GM19023 (cell line): ENCODE measurements around the gene MRPL54.
"Not testable (repeated sequence)": the region's sequence is repeated elsewhere in the genome, so short reads cannot be mapped to it uniquely, and the experiment has no call there.

Experiments
- ATAC-seq: cut with Tn5 transposase; IDR thresholded peaks from one replicate; pipeline ENCODE4 v1.9.1; 2021; ENCODE audit warnings: mild to moderate bottlenecking, moderate library complexity; ENCODE audit not compliant: unreplicated experiment

The MRPL54 gene

DNA sequence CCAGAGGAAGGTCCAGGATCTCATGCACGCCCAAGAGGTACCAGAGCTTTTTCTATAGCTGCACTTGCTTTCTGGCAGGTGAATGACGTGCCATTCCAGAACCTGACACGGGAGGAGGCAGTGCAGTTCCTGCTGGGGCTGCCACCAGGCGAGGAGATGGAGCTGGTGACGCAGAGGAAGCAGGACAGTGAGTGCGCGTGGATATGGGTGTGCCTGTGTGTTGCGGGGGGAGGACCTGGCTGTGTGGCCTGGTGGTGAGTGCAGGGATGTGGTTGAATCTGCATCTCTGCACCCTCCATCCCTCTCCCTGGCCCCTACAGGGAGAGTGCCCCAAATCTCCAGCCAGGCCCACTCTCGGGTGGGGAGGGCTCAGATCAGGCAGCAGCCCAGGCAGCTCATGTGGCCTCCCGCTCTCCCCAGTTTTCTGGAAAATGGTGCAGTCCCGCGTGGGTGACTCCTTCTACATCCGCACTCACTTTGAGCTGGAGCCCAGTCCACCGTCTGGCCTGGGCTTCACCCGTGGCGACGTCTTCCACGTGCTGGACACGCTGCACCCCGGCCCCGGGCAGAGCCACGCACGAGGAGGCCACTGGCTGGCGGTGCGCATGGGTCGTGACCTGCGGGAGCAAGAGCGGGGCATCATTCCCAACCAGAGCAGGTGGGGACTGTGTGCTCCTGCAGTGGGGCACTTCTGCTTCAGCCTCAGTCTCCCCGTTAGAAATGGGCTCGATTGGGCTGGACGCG, 23.8 kb upstream of the MRPL54 start:
- no peak for ATAC-seq

DNA sequence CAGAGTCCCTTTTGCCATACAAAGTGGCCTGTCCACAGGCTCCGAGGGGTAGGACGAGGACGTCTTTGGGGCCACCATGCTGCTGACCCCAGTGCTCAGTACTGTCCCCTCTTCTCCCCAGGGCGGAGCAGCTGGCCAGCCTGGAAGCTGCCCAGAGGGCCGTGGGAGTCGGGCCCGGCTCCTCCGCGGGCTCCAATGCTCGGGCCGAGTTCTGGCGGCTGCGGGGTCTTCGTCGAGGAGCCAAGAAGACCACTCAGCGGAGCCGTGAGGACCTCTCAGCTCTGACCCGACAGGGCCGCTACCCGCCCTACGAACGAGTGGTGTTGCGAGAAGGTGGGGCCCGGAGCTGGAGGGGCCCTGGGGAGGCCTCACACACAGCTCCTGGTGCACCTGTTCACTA, 22.1 kb upstream of the MRPL54 start:
- ATAC-seq = no peak

DNA sequence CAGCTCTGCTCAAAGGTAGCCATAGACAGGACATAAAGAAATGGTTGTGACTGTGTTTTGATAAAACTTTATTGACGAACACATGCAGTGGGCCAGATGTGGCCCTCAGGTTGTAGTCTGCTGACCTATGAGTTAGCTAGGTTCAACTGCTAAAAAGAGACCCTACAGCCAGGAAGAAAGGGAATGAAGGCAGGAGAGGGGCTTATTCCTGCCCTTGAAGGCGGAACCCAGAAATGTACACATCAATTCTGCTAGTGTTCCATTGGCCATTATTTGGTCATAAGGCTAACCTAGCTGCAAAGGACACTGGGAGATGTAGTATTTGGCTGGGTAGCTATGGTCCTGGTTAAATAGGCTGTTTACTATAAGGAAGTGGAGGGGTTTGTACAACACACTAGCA, 19.0 kb upstream of the MRPL54 start:
- ATAC-seq = no peak

DNA sequence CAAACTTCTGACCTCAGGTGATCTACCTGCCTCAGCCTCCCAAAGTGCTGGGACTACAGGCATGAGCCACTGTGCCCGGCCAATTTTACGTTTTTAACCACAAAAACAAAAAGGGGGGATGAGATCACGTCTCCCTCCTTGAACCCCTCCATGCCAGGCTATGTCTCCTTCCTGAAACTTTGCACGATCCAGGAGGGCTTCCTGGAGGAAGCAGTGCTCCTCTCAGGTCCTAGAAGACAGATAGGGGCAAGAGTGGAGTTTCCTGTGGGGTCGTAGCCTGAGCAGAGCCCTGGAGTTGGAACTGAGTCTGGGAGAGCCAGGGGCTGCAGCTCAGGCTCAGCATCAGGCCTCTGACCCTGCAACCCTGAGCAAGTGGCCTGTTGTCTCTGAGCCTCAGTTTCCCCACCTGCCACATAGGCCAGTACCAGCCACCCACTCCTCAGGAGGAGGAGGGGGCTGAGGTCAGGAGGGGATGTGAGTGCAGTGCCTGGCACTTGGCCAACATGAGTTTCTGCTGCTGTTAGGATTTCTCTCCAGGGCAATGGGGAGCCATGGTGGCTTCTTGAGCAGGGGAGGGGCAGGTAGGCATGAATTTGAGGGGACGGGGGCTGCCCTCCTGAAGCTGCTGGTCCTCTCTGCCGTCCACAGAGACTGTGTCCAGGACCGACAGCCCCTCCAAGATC, 17.0 kb upstream of the MRPL54 start:
- ATAC-seq = no peak

DNA sequence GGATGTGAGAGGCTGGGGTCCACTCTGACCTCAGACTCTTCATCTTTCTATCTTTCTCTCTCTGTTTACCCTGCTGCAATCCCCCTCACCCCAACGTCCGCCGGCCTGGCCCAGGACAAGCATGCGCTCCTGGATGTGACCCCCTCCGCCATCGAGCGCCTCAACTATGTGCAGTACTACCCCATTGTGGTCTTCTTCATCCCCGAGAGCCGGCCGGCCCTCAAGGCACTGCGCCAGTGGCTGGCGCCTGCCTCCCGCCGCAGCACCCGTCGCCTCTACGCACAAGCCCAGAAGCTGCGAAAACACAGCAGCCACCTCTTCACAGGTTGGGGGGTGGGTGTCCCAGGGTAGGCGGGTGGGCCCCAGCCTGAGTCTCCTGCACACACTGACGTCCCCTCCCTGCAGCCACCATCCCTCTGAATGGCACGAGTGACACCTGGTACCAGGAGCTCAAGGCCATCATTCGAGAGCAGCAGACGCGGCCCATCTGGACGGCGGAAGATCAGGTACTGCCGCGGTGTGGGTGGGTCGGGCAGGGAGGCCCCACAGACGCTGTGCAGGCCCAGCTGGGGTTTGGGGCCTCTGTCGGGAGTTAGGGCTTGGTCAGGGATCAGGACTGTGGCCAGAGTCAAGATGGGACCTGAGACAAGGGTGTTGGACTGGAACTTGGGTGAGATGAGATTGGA, 16.0 kb upstream of the MRPL54 start:
- ATAC-seq = no peak

DNA sequence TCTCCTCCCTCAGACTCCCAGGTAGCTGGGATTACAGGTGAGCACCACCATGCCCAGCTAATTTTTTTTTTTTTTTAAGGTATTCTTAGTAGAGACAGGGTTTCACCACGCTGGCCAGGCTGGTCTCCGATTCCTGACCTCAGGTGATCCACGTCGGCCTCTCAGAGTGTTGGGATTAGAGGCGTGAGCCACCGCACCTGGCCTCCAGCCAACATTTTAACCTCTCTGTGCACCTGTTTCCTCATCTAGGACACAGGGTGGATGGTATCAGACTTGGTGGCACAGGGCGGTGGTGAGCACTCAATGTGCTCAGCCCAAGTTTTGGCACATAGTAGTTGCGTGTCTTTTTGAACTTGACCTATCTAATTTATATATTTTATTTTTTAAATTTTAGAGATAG, 13.5 kb upstream of the MRPL54 start:
- ATAC-seq = no peak

DNA sequence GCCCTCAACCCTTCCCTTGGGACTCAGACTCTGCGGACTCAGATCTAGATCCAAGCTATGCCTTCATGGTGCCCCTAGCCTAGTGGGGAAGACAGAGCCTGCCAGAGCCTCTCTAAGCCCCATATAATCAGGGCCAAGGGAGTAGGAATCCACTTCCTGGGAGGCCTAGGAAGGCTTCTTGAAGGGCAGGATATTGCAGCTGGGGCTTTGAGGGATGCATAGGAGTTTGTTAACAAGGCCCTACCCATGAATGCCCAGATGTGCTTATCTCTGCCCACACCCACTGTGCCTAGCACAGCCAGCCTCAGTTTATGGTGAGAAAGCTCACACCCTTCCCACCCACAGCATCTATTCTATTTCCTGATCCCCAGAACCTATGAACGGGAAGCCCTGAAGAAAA, 12.3 kb upstream of the MRPL54 start:
- ATAC-seq = no peak

DNA sequence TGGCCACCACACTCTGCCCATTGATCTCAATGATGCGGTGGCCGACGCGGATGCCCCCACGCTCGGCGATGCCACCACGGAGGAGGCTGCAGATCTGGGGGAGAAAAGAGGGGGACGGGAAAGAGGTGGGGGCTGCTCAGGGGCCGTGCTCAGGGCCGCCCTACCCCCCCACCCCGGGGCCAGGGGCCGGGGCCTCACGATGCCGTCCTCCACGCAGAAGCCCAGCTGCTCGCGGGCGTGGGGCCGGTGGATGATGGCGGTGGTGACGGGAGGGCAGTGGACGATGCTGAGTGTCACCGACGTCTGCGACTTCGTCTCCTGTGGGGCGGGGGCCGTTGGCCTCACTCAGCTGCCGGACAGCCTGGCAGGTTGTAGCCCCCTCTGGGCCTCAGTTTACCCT, 11.2 kb upstream of the MRPL54 start:
- ATAC-seq = no peak

DNA sequence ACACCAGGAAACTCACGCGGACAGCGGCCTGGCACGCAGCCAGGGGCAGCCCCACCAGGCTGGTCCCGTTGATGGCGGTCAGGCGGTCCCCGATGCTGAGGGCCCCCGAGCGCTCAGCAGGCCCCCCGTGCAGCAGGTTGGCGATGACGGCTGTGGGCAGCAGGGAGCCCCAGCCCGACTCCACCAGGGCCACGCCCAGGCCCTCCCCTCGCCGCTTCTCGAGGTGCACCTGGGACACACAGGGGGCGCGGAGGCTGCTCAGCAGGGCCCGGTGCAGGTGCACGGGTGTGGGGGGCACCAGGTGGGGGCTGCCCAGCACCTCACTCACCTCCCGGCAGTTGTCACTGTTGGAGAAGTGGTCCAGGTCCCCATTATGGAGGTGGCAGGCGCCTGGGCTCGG, 10.0 kb upstream of the MRPL54 start:
- no peak for ATAC-seq

DNA sequence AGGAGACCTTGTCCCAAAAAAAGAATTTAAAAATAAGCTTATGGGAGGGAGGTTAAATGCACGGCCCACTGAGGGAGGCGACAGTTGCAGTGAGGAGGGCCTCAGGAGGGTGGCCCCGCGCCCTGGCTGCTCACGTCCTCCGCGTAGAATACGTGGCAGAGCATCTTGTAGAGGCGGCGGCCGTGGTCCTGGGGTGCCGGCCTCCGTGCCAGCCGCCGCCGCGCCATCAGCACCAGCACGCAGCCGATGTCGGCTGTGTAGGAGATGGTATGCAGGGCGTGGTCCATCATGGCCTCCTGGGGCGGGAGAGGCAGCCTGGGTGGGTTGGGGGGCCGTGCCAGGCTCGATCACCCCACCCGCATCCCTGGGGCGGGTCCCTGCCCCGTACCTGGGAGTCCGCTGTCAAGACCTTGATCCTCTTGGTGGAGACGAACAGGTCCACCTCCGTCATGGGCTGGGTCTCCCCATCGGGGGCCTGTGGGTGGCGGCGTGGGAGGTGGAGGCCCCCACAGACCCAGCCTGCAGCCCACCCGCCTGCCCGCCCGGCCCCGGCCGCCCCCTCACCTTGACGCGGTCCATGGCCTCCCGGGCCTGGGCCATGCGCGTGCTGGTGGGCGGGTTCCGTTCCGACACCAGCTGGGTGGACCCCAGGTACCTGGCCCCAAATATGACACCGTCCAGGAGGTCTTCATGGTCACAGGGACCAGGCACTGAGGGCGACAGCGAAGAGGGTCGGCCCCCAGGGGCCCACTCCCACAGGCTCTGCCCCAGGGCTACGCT, 8.7 kb upstream of the MRPL54 start:
- no peak for ATAC-seq

DNA sequence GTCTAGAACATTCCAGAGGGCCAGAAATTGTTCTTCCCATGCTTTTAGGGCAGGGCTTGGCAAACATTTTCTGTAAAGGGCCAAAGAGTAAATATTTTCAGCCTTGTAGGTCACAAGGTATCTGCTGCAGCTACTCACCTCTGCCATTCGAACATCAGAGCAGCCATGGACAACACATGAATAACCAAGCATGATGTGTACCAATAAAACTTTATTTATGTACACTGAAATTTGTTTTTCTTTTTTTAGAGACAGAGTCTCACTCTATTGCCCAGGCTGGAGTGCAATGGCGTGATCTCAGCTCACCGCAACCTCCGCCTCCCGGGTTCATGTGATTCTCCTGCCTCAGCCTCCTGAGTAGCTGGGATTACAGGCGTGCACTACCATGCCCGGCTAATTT, 4.8 kb upstream of the MRPL54 start:
- not testable (repeated sequence) for ATAC-seq

DNA sequence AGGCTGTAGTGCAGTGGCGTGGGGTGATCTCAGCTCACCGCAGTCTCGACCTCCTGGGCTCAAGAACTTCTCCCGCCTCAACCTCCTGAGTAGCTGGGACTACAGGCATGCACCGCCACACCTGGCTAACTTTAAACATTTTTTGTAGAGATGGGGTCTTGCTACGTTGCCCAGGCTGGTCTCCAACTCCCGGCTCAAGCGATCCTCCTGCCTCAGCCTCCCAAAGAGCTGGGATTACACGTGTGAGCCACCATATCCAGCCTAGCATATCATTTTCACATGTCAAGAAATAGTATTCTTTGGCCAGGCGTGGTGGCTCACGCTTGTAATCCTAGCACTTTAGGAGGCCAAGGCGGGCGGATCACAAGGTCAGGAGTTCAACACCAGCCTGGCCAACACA, 4.2 kb upstream of the MRPL54 start:
- ATAC-seq = not testable (repeated sequence)

DNA sequence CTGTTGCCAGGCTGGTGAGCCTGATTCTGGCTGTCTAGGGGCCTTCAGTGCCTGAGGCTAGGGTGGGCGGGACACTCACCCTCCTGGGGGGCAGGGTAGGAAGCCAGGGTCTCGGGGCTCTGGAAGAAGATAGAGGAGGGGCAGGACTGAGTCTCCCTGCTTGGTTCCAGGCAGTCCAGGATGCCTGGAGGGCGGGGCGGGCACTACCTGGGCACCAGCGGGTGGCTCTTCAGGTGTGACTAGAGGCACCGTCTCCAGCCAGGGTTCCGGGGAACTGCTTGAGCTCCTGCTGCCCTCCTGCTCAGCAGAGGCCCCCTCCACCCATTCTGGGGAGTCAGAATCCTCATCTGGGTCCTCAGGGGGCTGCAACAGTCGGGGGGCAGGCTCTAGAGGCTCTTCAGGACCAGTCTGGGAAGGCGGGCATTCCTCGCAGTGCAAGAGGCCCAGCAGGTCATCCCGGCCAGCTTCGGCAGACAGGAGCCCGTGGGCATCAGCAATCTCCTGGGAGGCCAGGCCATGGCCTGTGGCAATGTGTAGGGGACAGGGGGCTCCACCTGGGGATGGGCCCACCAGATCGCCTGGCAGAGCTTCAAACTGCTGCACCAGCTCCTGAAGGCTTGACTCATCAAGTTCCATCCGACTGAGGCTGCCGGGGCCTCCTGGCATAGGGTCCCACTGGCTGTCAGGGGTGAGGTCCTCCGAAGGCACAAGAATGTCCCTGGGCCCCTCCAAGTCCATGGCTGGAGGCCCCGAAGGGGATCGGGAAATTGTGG, 2.8 kb upstream of the MRPL54 start:
- no peak for ATAC-seq

DNA sequence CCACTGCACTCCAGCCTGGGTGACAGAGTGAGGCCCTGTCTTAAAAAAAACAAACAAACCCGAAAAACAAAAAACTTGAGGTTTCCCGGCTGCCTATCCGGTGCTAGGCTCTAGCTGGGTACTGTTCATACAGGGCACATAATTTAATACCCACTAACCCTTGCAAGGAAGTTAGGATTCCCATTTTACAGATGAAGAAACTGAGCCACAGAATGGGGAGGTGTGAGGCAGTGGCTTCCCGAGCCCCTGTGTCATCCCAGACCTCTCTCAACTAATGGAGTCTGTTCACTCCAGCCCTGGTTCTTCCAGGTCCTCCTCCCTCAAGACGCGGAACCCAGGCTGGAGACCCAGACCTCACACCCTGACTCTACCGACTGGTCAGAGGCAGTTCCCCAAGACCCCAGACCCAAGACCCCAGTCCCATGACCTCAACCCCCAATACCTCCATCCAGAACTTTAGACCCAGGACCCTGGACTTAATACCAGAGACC, 1.6 kb upstream of the MRPL54 start:
- ATAC-seq = no peak

DNA sequence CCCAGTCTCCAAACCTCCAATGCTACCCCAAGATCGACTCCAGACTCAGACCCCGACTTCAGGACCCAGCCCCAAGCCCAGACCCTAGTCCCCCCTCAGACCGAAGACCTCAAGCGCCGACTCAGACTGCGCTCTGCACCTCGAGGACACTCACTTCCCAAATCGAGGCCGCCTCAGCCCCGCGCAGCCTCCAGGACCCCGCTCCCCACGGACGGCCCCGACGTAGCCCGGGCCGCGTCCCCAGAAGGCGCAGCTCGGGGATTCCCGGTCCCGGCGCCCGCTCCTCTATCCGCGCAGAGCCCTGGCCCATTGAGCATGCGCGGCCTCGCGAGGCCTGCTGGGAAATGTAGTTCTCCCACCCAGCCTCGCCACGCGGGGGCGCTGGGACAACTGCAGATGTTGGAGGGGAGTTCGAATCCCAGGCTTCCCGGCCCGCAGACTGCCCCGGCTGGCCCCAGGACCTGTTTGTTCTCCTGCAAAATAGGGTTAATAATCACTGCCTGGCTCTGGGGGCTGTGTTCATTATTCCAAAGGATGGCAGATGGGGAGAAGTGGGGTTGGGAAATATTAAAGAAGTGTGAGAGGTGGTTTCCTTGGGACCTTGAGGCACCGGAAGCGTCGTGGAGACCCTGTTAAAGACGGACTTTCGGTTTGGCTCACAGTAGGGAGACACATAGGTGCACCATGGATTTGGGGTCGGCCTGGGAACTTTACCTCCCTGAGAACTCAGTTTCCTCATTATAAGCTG, 926 bp upstream of the MRPL54 start, which contains the start of gene APBA3:
APBA3 (minus strand) TSS at position 311 of the 748 bp plus-strand sequence. CDS start 1,428 bp downstream, outside the sequence.
- ATAC-seq = no peak

DNA sequence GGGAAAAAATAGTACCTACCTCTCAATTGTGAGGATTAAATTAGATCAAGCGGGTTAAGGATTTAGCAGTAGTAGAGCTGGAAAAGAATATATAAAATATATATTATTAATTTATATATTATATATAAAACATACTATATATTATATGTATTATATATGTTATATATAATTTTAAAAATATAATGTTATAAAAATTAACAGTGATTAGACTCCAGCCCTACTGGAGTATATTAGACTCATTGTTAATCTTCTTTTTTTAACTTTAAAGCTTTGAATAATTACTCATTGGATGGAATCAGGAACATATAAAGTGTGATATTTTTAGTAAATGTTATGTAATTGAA, 380 bp upstream of the MRPL54 start:
- no peak for ATAC-seq

DNA sequence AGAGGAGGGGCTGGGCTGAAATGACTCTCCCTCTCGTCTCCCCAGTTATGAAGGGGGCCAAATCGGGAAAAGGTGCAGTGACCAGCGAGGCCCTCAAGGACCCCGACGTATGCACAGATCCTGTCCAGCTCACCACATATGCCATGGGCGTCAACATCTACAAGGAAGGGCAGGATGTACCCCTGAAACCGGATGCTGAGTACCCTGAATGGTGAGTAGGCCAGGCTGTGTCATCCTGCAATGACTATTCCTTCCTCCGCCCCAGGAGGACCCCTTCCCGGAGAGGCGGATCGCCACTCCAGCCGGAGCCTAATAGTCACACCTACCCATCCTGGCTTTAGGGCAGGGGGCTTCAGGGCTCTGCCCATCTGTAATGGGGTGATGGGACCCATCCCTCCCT, 2.6 kb downstream of the MRPL54 start:
- no peak for ATAC-seq

DNA sequence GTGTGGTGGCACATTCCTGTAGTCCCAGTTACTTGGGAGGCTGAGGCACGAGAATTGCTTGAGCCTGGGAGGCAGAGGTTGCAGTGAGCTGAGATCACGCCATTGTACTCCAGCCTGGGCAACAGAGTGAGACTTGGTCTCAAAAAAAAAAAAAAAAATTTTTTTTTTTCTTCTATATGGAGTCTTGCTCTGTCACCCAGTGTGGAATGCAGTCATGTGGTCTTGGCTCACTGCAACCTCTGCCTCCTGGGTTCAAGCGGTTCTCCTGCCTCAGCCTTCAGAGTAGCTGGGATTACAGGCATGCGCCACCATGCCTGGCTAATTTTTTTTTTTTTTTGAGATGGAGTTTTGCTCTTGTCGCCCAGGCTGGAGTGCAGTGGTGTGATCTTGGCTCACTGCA, 3.3 kb downstream of the MRPL54 start:
- ATAC-seq = not testable (repeated sequence)

DNA sequence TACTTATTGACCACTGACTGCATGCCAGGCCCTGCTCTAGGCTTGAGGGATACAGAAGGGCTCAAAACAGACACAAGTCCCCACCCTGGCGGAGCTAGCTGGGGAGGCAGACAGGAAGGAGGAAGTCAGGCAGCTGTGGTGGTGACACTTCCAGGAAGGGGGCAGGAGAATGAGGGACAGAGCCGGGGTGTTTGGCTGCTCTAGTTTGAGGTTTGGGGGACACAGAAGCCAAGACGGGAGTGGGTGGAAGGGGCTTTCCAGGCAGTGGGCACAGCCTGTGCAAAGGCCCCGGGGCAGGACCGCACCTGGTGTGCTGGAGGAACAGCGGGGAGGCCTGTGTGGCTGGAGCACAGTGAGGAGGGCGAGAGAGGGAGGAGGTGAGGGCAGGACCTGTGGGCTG, 4.0 kb downstream of the MRPL54 start:
- no peak for ATAC-seq

DNA sequence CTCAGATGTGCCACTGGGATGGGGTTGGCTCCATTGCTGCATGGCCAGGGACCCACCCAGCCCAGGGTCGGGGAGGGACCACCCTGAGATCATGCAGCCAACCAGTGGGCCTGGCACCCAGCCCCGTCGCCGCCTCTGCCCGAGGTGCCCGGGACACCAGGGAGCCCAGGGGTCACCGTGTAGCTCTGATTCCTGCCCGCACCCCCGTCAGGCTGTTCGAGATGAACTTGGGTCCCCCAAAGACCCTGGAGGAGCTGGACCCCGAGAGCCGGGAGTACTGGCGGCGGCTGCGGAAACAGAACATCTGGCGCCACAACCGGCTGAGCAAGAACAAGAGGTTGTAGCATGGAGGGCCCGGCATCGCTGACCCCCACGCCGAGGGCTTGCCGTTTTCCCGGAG, 4.6 kb downstream of the MRPL54 start:
- ATAC-seq = no peak
